ENCODE data around the gene TM7SF2. TPM values are rescaled to one million over a fixed set of nuclear protein-coding genes. Genes with fewer than 3 reads are reported as not detected.

The TM7SF2 gene
- total and polyA plus RNA-seq, 2 donors (not counting 1 experiment from before 2014, with no cell fraction given), result 23.9 to 28.5 TPM

- Histone ChIP-seq H3K4me3 (ENCODE audit: control extremely low read depth in 1 of 5, extremely low read depth in 1 of 5, insufficient read depth in 1 of 5, low read depth in 2 of 5, low read length in 4 of 5) (peak overlapping the region in 4 of 5 experiments; percentile 4 to 99 (median 97)), H3K79me2 (ENCODE audit: control insufficient read depth, insufficient read depth, low read length) (peaks cover 70% of the 10 kb centered on the region), H3K9me3 (ENCODE audit: control extremely low read depth in 1 of 3, control insufficient read depth in 2 of 3, insufficient read depth in 1 of 3, low read length in 2 of 3) (no peaks in the 10 kb centered on the region), H4K20me1 (ENCODE audit: control insufficient read depth, insufficient read depth, low read length, poor library complexity, severe bottlenecking) (peaks cover 76% of the 10 kb centered on the region), H2AFZ (ENCODE audit: insufficient read depth, low read depth, low read length, poor library complexity, severe bottlenecking) (no peak overlapping the region), H3K27me3 (replicated peaks in 1 of 4; ENCODE audit: control extremely low read depth in 1 of 4, control insufficient read depth in 3 of 4, insufficient read depth in 4 of 4, low read length in 3 of 4) (no peaks in the 10 kb centered on the region), H3K36me3 (replicated peaks in 1 of 2; ENCODE audit: control extremely low read depth in 1 of 2, control insufficient read depth in 1 of 2, extremely low read depth in 1 of 2, insufficient read depth in 2 of 2, low read length in 1 of 2) (peaks cover 3 to 60% of the 10 kb centered on the region in 2 experiments), H3K4me2 (replicated peaks; ENCODE audit: low read depth, low read length, poor library complexity, severe bottlenecking) (peak overlapping the region; percentile 89), H3K27ac (ENCODE audit: low read length in 2 of 2) (peak overlapping the region; percentile 98 to 99), H3K9ac (ENCODE audit: low read length) (peak overlapping the region; percentile 99), H3K4me1 (ENCODE audit: control insufficient read depth in 2 of 2, insufficient read depth in 2 of 2, low read length in 2 of 2) (peaks cover 43 to 72% of the 10 kb centered on the region in 2 donors)
- WGBS (ENCODE audit: insufficient coverage), result 33% methylated on average over 1 of the region's 3 CpGs
- intact Hi-C loops (cut with micrococcal nuclease), result loop anchor here (5.0 kb wide), 2 partner anchors 89 to 486 kb away; partner anchors contain the start of genes PCNX3 and SAC3D1
- no peaks in the 10 kb centered on the region for H3K27me3 Mint-ChIP-seq
- peak overlapping the region; percentile 97 for H3K4me3 Mint-ChIP-seq
- peak overlapping the region; percentile 99 for H3K27ac Mint-ChIP-seq
- DNase-seq (peak; percentile 24), ATAC-seq (ENCODE audit: low read depth) (no peak)
- ChIA-PET POLR2A (interaction anchor here (0.5 to 8.8 kb wide), 4 partner anchors 12 to 131 kb away, joined by 4 to 160 read pairs (median 6); partner anchors contain the start of genes FAU, MRPL49, POLA2 and TM7SF2), CTCF (interaction anchor here (0.6 to 7.5 kb wide), 10 partner anchors 10 to 283 kb away, joined by 3 to 64 read pairs (median 8); partner anchors contain the start of genes CAPN1, FAU, MRPL49 and TM7SF2)
- no peak for TF ChIP-seq EZH2 (IDR thresholded peaks at IDR 0.05; ENCODE audit: borderline replicate concordance, insufficient read depth, low read depth, low read length, poor library complexity, severe bottlenecking)
- TF ChIP-seq CTCF (IDR thresholded peaks at IDR 0.05), result no peak
- peaks cover 62% of the 10 kb centered on the region for H3K4me1 Mint-ChIP-seq
- no peaks in the 10 kb centered on the region for H3K9me3 Mint-ChIP-seq (ENCODE audit: insufficient read depth)
Measured at GRCh38 chr11:65131417-65131776, 19.7 kb downstream of the TM7SF2 start.

- no peaks in the 10 kb centered on the region for H3K9me3 Mint-ChIP-seq (ENCODE audit: insufficient read depth)
- WGBS (ENCODE audit: insufficient coverage), result 64% methylated on average over 4 of the region's 6 CpGs
- Histone ChIP-seq H3K9me3 (ENCODE audit: control extremely low read depth in 1 of 3, control insufficient read depth in 2 of 3, insufficient read depth in 1 of 3, low read length in 2 of 3) (no peaks in the 10 kb centered on the region), H3K4me1 (ENCODE audit: control insufficient read depth in 2 of 2, insufficient read depth in 2 of 2, low read length in 2 of 2) (peaks cover 43 to 72% of the 10 kb centered on the region in 2 donors), H4K20me1 (ENCODE audit: control insufficient read depth, insufficient read depth, low read length, poor library complexity, severe bottlenecking) (peaks cover 72% of the 10 kb centered on the region), H3K4me2 (replicated peaks; ENCODE audit: low read depth, low read length, poor library complexity, severe bottlenecking) (peak overlapping the region; percentile 89), H3K27me3 (replicated peaks in 1 of 4; ENCODE audit: control extremely low read depth in 1 of 4, control insufficient read depth in 3 of 4, insufficient read depth in 4 of 4, low read length in 3 of 4) (no peaks in the 10 kb centered on the region), H3K79me2 (ENCODE audit: control insufficient read depth, insufficient read depth, low read length) (peaks cover 70% of the 10 kb centered on the region), H3K27ac (ENCODE audit: low read length in 2 of 2) (peak overlapping the region; percentile 98 to 99), H3K4me3 (ENCODE audit: control extremely low read depth in 1 of 5, extremely low read depth in 1 of 5, insufficient read depth in 1 of 5, low read depth in 2 of 5, low read length in 4 of 5) (peak overlapping the region; percentile 13 to 99 (median 96)), H3K36me3 (replicated peaks in 1 of 2; ENCODE audit: control extremely low read depth in 1 of 2, control insufficient read depth in 1 of 2, extremely low read depth in 1 of 2, insufficient read depth in 2 of 2, low read length in 1 of 2) (peaks cover 3 to 55% of the 10 kb centered on the region in 2 experiments), H3K9ac (ENCODE audit: low read length) (peak overlapping the region; percentile 99), H2AFZ (ENCODE audit: insufficient read depth, low read depth, low read length, poor library complexity, severe bottlenecking) (no peak overlapping the region)
- DNase-seq (no peak), ATAC-seq (ENCODE audit: low read depth) (no peak)
- H3K4me3 Mint-ChIP-seq, result peak overlapping the region; percentile 97
- intact Hi-C loops (cut with micrococcal nuclease), result loop anchor here (1.0 to 5.0 kb wide), 5 partner anchors 10 to 485 kb away; partner anchors contain the start of genes CAPN1, FAU, MRPL49 and PCNX3
- no peaks in the 10 kb centered on the region for H3K27me3 Mint-ChIP-seq
- H3K27ac Mint-ChIP-seq, result peak overlapping the region; percentile 99
- peaks cover 65% of the 10 kb centered on the region for H3K4me1 Mint-ChIP-seq
- CTCF ChIA-PET, result interaction anchor here (0.6 to 7.5 kb wide), 9 partner anchors 10 to 284 kb away, joined by 3 to 64 read pairs (median 9); partner anchors contain the start of genes CAPN1, FAU, MRPL49 and TM7SF2
- POLR2A ChIA-PET, result interaction anchor here (0.5 to 8.8 kb wide), 6 partner anchors 12 to 130 kb away, joined by 3 to 160 read pairs (median 5); partner anchors contain the start of genes CAPN1, FAU, MRPL49 and POLA2
- no peak for TF ChIP-seq EZH2 (IDR thresholded peaks at IDR 0.05; ENCODE audit: borderline replicate concordance, insufficient read depth, low read depth, low read length, poor library complexity, severe bottlenecking)
Measured at GRCh38 chr11:65131895-65132237, 20.2 kb downstream of the TM7SF2 start.
